Panc1 (cell line): Measurements from ENCODE around the gene GNG7. TPM values are rescaled to one million over a fixed set of nuclear protein-coding genes. Genes with fewer than 3 reads are reported as not detected.
A peak's percentile ranks its signal among the peaks of the same experiment; 100 is the strongest.
"Not testable (repeated sequence)": the region's sequence is repeated elsewhere in the genome, so short reads cannot be mapped to it uniquely, and the experiment has no call there.

Source experiments
- ATAC-seq: fragments of 200-7000 bp; cut with Tn5 transposase; 2 replicates; pipeline ENCODE4 v1.9.1; 2020; ENCODE audit warnings: mild to moderate bottlenecking, moderate library complexity
- BruUV-seq: library from RNA; stranded (reverse); fragments of 400-500 nt; replicated peaks from 2 replicates; lab custom pipeline; 2021; lab: Mats Ljungman, UMichigan
- CTCF ChIA-PET: fragments of 300-600 bp; sonication (Branson Sonifier 250); formaldehyde crosslinking; loops from one replicate; lab custom pipeline; 2022; ENCODE audit warnings: antibody characterized with exemption; lab: Charles Lee
- POLR2A ChIA-PET: fragments of 300-600 bp; sonication (Branson Sonifier 250); formaldehyde crosslinking; loops from one replicate; lab custom pipeline; 2022; ENCODE audit warnings: antibody characterized with exemption; lab: Charles Lee
- DNase-seq: peaks from one replicate; pipeline ENCODE4 v3.0.0-alpha.2; 2010; ENCODE audit warnings: low read depth, low spot score
- H3K27ac ChIP-seq: 2 replicates; pipeline ENCODE4 v1.5.1; 2011; ENCODE audit warnings: mild to moderate bottlenecking, low read length, inconsistent platforms
- H3K27me3 ChIP-seq: fragments of 200-500 bp; sonication (Bioruptor generic); 2 replicates; pipeline ENCODE4 v1.6.0; 2014; ENCODE audit warnings: low read length, inconsistent platforms; ENCODE audit not compliant: control insufficient read depth, insufficient read depth
- H3K36me3 ChIP-seq: fragments of 200-500 bp; sonication (Bioruptor generic); 2 replicates; pipeline ENCODE4 v1.5.1; 2014; ENCODE audit warnings: inconsistent platforms, mild to moderate bottlenecking, low read length, moderate library complexity; ENCODE audit not compliant: control insufficient read depth, insufficient read depth
- H3K4me1 ChIP-seq: 2 replicates; pipeline ENCODE4 v1.5.1; 2011; ENCODE audit warnings: inconsistent platforms, mild to moderate bottlenecking, low read length, moderate library complexity; ENCODE audit not compliant: control insufficient read depth, insufficient read depth
- H3K4me3 ChIP-seq, 2 experiments: 2 replicates each; pipeline ENCODE4 v1.5.1; 2011 to 2012; ENCODE audit warnings: low read depth in 2 of 2, low read length in 2 of 2, mild to moderate bottlenecking in 2 of 2, inconsistent platforms in 1 of 2, moderate library complexity in 1 of 2
- H3K9me3 ChIP-seq: fragments of 200-500 bp; sonication (Bioruptor generic); 2 replicates; pipeline ENCODE4 v1.5.1; 2014; ENCODE audit warnings: low read depth, mild to moderate bottlenecking, inconsistent platforms, low read length, moderate library complexity; ENCODE audit not compliant: control insufficient read depth, insufficient read depth
- POLR2AphosphoS5 ChIP-seq: IDR thresholded peaks from 2 replicates; pipeline ENCODE4 v1.6.1; 2012; ENCODE audit warnings: mild to moderate bottlenecking, low read depth, low read length, moderate library complexity
- SIN3A ChIP-seq: IDR thresholded peaks from 2 replicates; pipeline ENCODE4 v1.6.1; 2012; ENCODE audit warnings: low read depth, mild to moderate bottlenecking, low read length, moderate library complexity, borderline replicate concordance; ENCODE audit not compliant: insufficient read depth
- TCF7L2 ChIP-seq: IDR thresholded peaks from 2 replicates; pipeline ENCODE4 v1.6.1; 2011; ENCODE audit warnings: mild to moderate bottlenecking, low read depth, low read length, inconsistent platforms
- in situ Hi-C: cut with HindIII; loops from 2 replicates; pipeline ENCODE4 v1.10.0; 2016; ENCODE audit warnings: low sequenced_read_pairs, low pct_unique_long_range_greater_than_20kb
- intact Hi-C: fragments of 100-400 bp; cut with micrococcal nuclease; formaldehyde crosslinking; loops from one replicate; pipeline ENCODE4 v1.10.0; 2022; ENCODE audit not compliant: unreplicated experiment
- total RNA-seq: library from RNA; stranded (reverse); gene quantifications from one replicate; pipeline ENCODE4 v1.2.1, GENCODE V29; 2021; ENCODE audit not compliant: unreplicated experiment
- TF ChIP-seq, protein P1 (sequence below): fragments of 450-650 bp; IDR thresholded peaks from 2 replicates; pipeline ENCODE4 v1.5.1; 2017; ENCODE audit warnings: mild to moderate bottlenecking
- TF ChIP-seq, protein P2 (sequence below), 2 experiments: IDR thresholded peaks; 2 replicates each; pipeline ENCODE4 v1.6.1; 2011 to 2012; ENCODE audit warnings: low read depth in 2 of 2, control low read depth in 1 of 2, low read length in 1 of 2, mild to moderate bottlenecking in 1 of 2, moderate library complexity in 1 of 2; ENCODE audit not compliant: insufficient read depth in 1 of 2

Gene GNG7
- total RNA-seq, 1 experiment from 2014 or later = 0.74 TPM

DNA sequence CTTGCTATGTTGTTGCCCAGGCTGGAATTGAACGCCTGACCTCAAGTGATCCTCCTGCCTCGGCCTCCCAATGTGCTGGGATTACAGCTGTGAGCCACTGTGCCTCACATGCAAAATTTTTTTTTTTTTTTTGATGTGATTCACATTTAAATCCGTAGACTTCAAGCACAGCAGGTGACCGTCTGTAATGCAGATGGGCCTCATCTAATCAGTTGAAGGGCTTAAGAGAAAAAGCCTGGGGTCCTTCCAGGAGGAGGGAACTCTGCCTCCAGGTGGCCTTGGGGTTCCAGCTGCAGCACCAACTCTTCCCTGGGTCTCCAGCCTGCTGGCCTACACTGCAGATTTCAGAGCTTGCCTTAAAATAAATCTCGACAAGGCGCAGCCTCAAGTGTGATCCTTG is 183.0 kb downstream of the GNG7 start:
- in situ Hi-C loops = no loop called here
- no peak for DNase-seq
- Histone ChIP-seq H3K27ac (no peak overlapping the region), H3K27me3 (no peaks in the 10 kb centered on the region), H3K4me1 (peaks cover 24% of the 10 kb centered on the region), H3K36me3 (no peaks in the 10 kb centered on the region), H3K4me3 (no peak overlapping the region), H3K9me3 (no peaks in the 10 kb centered on the region)
- ChIA-PET CTCF (no interaction called here), POLR2A (no interaction called here)
- ATAC-seq = no peak
- intact Hi-C loops = no loop called here
- no peak for TF ChIP-seq SIN3A
- TF ChIP-seq, protein P1, sequence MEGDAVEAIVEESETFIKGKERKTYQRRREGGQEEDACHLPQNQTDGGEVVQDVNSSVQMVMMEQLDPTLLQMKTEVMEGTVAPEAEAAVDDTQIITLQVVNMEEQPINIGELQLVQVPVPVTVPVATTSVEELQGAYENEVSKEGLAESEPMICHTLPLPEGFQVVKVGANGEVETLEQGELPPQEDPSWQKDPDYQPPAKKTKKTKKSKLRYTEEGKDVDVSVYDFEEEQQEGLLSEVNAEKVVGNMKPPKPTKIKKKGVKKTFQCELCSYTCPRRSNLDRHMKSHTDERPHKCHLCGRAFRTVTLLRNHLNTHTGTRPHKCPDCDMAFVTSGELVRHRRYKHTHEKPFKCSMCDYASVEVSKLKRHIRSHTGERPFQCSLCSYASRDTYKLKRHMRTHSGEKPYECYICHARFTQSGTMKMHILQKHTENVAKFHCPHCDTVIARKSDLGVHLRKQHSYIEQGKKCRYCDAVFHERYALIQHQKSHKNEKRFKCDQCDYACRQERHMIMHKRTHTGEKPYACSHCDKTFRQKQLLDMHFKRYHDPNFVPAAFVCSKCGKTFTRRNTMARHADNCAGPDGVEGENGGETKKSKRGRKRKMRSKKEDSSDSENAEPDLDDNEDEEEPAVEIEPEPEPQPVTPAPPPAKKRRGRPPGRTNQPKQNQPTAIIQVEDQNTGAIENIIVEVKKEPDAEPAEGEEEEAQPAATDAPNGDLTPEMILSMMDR = no peak
- no peak for TF ChIP-seq POLR2AphosphoS5
- TF ChIP-seq, protein P2, sequence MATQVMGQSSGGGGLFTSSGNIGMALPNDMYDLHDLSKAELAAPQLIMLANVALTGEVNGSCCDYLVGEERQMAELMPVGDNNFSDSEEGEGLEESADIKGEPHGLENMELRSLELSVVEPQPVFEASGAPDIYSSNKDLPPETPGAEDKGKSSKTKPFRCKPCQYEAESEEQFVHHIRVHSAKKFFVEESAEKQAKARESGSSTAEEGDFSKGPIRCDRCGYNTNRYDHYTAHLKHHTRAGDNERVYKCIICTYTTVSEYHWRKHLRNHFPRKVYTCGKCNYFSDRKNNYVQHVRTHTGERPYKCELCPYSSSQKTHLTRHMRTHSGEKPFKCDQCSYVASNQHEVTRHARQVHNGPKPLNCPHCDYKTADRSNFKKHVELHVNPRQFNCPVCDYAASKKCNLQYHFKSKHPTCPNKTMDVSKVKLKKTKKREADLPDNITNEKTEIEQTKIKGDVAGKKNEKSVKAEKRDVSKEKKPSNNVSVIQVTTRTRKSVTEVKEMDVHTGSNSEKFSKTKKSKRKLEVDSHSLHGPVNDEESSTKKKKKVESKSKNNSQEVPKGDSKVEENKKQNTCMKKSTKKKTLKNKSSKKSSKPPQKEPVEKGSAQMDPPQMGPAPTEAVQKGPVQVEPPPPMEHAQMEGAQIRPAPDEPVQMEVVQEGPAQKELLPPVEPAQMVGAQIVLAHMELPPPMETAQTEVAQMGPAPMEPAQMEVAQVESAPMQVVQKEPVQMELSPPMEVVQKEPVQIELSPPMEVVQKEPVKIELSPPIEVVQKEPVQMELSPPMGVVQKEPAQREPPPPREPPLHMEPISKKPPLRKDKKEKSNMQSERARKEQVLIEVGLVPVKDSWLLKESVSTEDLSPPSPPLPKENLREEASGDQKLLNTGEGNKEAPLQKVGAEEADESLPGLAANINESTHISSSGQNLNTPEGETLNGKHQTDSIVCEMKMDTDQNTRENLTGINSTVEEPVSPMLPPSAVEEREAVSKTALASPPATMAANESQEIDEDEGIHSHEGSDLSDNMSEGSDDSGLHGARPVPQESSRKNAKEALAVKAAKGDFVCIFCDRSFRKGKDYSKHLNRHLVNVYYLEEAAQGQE (IDR thresholded peaks at IDR 0.05; ENCODE audit: insufficient read depth in 1 of 2, low read depth in 2 of 2, low read length in 1 of 2) = no peak
- TF ChIP-seq TCF7L2 = no peak
- no TSS peak for BruUV-seq

DNA sequence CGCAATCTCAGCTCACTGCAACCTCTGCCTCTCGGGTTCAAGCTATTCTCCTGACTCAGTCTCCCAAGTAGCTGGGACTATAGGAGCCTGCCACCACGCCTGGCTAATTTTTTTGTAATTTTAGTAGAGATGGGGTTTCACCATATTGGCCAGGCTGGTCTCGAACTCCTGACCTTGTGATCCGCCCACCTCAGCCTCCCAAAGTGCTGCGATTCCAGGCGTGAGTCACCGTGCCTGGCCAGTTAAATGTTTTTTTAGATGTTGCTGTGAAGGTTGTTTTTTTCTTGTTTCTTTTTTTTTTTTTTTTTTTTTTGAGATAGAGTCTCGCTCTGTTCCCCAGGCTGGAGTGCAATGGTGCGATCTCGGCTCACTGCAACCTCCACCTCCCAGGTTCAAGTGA is 183.6 kb downstream of the GNG7 start:
- POLR2A ChIA-PET, in situ Hi-C loops, CTCF ChIA-PET, H3K36me3 ChIP-seq, ATAC-seq, DNase-seq, H3K9me3 ChIP-seq, H3K4me3 ChIP-seq, H3K27me3 ChIP-seq, intact Hi-C loops, BruUV-seq: not testable (repeated sequence)
- 0 out of 2 replicates have a peak overlapping the region, but pooled peaks have one; percentile 57 for H3K27ac ChIP-seq
- peaks cover 19% of the 10 kb centered on the region for H3K4me1 ChIP-seq

DNA sequence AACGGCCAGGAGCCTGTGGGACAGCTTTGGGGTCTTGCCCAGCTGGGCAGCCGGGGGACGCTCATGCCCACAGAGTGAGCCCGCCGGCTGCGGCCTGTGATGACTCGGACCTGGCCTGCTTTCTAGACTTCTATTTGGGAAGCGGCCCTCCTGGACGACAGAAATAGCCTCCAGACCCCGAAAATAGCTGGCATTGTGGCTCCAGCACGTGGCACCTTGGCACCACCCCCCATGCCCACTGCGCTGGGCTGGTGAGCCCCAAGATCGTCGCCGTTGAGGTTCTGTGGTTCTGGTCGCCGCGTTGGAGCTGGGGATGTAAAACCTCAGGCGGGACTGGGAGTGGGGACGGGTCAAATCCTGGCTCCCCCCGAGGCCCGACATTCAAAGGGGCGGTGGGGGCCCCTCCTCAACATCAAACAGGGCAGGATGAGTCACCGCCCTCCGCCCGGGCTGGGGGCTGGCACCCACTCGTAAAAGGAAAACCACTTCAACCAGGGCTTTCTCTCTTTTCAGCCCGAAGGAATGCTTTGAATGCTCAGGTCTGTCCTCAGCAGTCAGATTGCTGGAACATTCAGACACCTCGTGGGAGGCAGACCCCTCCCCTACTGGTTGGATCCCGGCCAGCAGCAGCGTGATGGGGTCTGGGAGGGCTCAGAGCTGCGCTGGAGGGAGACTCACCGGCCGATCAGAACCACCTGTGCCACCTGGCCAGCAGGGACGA is 184.5 kb downstream of the GNG7 start:
- ChIA-PET POLR2A (no interaction called here), CTCF (no interaction called here)
- no peak for ATAC-seq
- BruUV-seq = no TSS peak
- no peak for DNase-seq
- intact Hi-C loops (no loop called here), in situ Hi-C loops (no loop called here)
- H3K27ac ChIP-seq = peak overlapping the region; percentile 57; the same call in 1 of the 2 replicates
- 0 out of 2 replicates have a peak, but pooled peaks have one; percentile 48 for TF ChIP-seq TCF7L2
- TF ChIP-seq, protein P1 = no peak
- no peak overlapping the region for H3K4me3 ChIP-seq
- H3K4me1 ChIP-seq = peaks cover 14% of the 10 kb centered on the region
- H3K36me3 ChIP-seq = no peaks in the 10 kb centered on the region
- no peaks in the 10 kb centered on the region for H3K27me3 ChIP-seq
- no peaks in the 10 kb centered on the region for H3K9me3 ChIP-seq
